Measurements from ENCODE around the gene ARL8A. TPM values are rescaled to one million over a fixed set of nuclear protein-coding genes. Genes with fewer than 3 reads are reported as not detected.

The ARL8A gene
- total and polyA plus RNA-seq, 8 donors = 7.8 to 34.5 (median 20.9) TPM

- Histone ChIP-seq H3K27ac (no peak overlapping the region), H3K9me3 (no peaks in the 10 kb centered on the region), H3K4me3 (no peak overlapping the region), H3K4me1 (peaks cover 0 to 17% (median 11%) of the 10 kb centered on the region in 4 donors), H3K27me3 (no peaks in the 10 kb centered on the region), H3K36me3 (peaks cover 0 to 21% (median 5%) of the 10 kb centered on the region in 4 donors)
- DNase-seq = no peak
- 76 to 95% (median 92%) methylated on average over 4 of the region's 4 CpGs for WGBS, 5 donors
- intact Hi-C loops (cut with DNase I; ENCODE audit: low total_unique reads) = no loop called here
- no peak for TF ChIP-seq EP300 (IDR thresholded peaks at IDR 0.05)
- TF ChIP-seq POLR2A (IDR thresholded peaks at IDR 0.05) = no peak
Measured at GRCh38 chr1:202153284-202153683, 8.7 kb upstream of the ARL8A start.

GRCh38 chr1:202152399-202152798 lies 7.9 kb upstream of the ARL8A start:
- no peak for DNase-seq
- 79 to 100% (median 92%) methylated on average over 2 to 10 of the region's 10 CpGs for WGBS, 5 donors
- Histone ChIP-seq H3K27me3 (no peaks in the 10 kb centered on the region), H3K27ac (no peak overlapping the region), H3K36me3 (peaks cover 0 to 21% (median 5%) of the 10 kb centered on the region in 4 donors), H3K9me3 (no peaks in the 10 kb centered on the region), H3K4me1 (peaks cover 0 to 17% (median 11%) of the 10 kb centered on the region in 4 donors), H3K4me3 (no peak overlapping the region)
- no peak for TF ChIP-seq EP300 (IDR thresholded peaks at IDR 0.05)
- TF ChIP-seq POLR2A (IDR thresholded peaks at IDR 0.05) = no peak
- no peak for TF ChIP-seq CTCF (IDR thresholded peaks at IDR 0.05)
- no peak for TF ChIP-seq POLR2AphosphoS5 (IDR thresholded peaks at IDR 0.05)
- intact Hi-C loops (cut with DNase I; ENCODE audit: low total_unique reads) = no loop called here

- WGBS, 5 donors = 84 to 95% (median 89%) methylated on average over 2 of the region's 2 CpGs
- DNase-seq = no peak
- Histone ChIP-seq H3K27me3 (no peaks in the 10 kb centered on the region), H3K36me3 (peaks cover 0 to 21% (median 5%) of the 10 kb centered on the region in 4 donors), H3K4me3 (no peak overlapping the region), H3K9me3 (no peaks in the 10 kb centered on the region), H3K4me1 (peaks cover 0 to 17% (median 11%) of the 10 kb centered on the region in 4 donors), H3K27ac (no peak overlapping the region)
- intact Hi-C loops (cut with DNase I; ENCODE audit: low total_unique reads) = no loop called here
- TF ChIP-seq EP300 (IDR thresholded peaks at IDR 0.05) (no peak), POLR2A (IDR thresholded peaks at IDR 0.05) (no peak), CTCF (IDR thresholded peaks at IDR 0.05) (no peak), POLR2AphosphoS5 (IDR thresholded peaks at IDR 0.05) (no peak)
Measured at GRCh38 chr1:202151045-202151444, 6.5 kb upstream of the ARL8A start.

- no peak for TF ChIP-seq CTCF (IDR thresholded peaks at IDR 0.05)
- intact Hi-C loops (cut with DNase I; ENCODE audit: low total_unique reads) = no loop called here
- 76 to 92% (median 84%) methylated on average over 8 of the region's 8 CpGs for WGBS, 5 donors
- no peak overlapping the region for H3K27ac ChIP-seq
- H3K36me3 ChIP-seq = peaks cover 0 to 21% (median 5%) of the 10 kb centered on the region in 4 donors
- H3K9me3 ChIP-seq = no peaks in the 10 kb centered on the region
- no peak overlapping the region for H3K4me3 ChIP-seq
- no peak for DNase-seq
- H3K4me1 ChIP-seq = peaks cover 0 to 17% (median 12%) of the 10 kb centered on the region in 4 donors
- no peaks in the 10 kb centered on the region for H3K27me3 ChIP-seq
Measured at GRCh38 chr1:202150602-202151001, 6.1 kb upstream of the ARL8A start.

GRCh38 chr1:202150187-202150586 lies 5.7 kb upstream of the ARL8A start:
- no peaks in the 10 kb centered on the region for H3K9me3 ChIP-seq
- no peak overlapping the region for H3K27ac ChIP-seq
- H3K36me3 ChIP-seq = peaks cover 0 to 21% (median 5%) of the 10 kb centered on the region in 4 donors
- intact Hi-C loops (cut with DNase I; ENCODE audit: low total_unique reads) = no loop called here
- 87 to 91% (median 90%) methylated on average over 9 of the region's 9 CpGs for WGBS, 5 donors
- no peaks in the 10 kb centered on the region for H3K27me3 ChIP-seq
- no peak overlapping the region for H3K4me3 ChIP-seq
- DNase-seq = no peak
- H3K4me1 ChIP-seq = peaks cover 4 to 17% (median 12%) of the 10 kb centered on the region in 4 donors
- TF ChIP-seq POLR2AphosphoS5 (IDR thresholded peaks at IDR 0.05) (no peak), POLR2A (IDR thresholded peaks at IDR 0.05) (no peak), EP300 (IDR thresholded peaks at IDR 0.05) (no peak), CTCF (IDR thresholded peaks at IDR 0.05) (no peak)
